ENCODE data around the gene PKMYT1. TPM values are rescaled to one million over a fixed set of nuclear protein-coding genes. Genes with fewer than 3 reads are reported as not detected.
A peak's percentile ranks its signal among the peaks of the same experiment; 100 is the strongest.

The PKMYT1 gene
- 0.26 and 1.2 TPM in 2 replicates for total RNA-seq
- 2.7 and 8.3 TPM in 2 replicates for polyA plus RNA-seq
- 6.9 and 26.3 TPM in 2 replicates for polyA plus RNA-seq (2012)
- polyA minus RNA-seq (ENCODE audit: low replicate concordance) = 6.2 and 11.7 TPM in 2 replicates

DNA sequence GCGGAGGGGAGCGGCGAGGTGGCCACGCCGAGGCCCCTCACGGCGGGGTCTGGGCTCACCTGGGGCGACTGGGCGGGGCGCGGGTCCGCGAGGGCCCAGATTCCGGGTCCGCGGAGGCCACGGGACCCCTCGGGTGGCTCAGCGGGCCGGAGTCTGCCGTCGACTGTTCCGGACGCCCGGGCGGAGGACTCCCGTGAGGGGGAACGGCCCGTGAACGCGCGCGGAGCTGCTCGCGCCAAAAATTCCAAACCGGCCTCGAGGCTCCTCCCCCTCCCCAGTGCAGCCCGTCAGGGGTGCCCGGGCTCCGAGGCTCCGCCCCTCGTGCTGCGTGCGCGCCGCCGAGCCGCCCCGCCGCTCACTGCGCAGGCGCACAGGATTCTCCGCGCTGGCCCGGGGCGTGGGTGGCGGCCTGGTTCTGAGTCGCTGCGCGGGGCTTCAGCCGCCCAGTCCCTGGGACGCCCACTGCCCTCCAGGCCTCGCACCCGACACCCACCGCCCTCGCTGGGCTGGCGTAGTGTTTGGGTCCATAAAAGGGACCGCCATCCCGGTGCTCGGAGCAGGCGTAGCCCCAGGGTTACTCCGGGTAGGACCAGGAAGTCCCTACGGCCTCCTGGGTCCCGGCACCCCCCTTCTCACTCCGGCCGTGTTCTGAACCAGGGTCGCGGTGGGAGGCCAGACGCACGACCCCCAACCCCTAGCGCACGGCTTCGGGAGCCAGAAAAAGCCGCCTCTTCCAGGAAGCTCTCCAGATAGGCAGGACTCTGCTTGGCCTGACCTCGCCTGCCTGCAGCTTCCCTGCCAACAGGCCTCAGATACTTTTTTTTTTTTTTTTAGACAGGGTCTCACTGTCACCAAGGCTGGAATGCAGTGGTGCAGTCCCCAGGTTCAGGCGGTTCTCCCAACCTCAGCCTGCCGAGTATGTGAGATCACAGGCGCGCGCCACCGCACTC lies at the start of gene PKMYT1:
Gene PKMYT1 (minus strand): TSS at position 220 of the 950 bp plus-strand sequence. CDS start 789 bp downstream, outside the sequence.
- Histone ChIP-seq H3K9ac (ENCODE audit: insufficient read depth, low read length) (peak within 1 kb of the TSS; percentile 88), H3K9me3 (ENCODE audit: control insufficient read depth, insufficient read depth, low read depth, low read length) (no peaks in the 10 kb centered on the region), H2AFZ (ENCODE audit: low read length) (peak within 1 kb of the TSS; percentile 76), H3K79me2 (ENCODE audit: control insufficient read depth, insufficient read depth, low read length) (peaks cover 5% of the 10 kb centered on the region), H3K4me2 (ENCODE audit: extremely low read depth, insufficient read depth, low read length) (peak within 1 kb of the TSS; percentile 91), H3K27me3 (ENCODE audit: control insufficient read depth, insufficient read depth, low read length) (no peaks in the 10 kb centered on the region), H3K4me1 (ENCODE audit: control insufficient read depth, extremely low read depth, insufficient read depth, low read length) (peaks cover 8% of the 10 kb centered on the region), H3K36me3 (ENCODE audit: control insufficient read depth, insufficient read depth, low read length) (peaks cover 2% of the 10 kb centered on the region), H3K27ac (ENCODE audit: insufficient read depth, low read length) (peak within 1 kb of the TSS; percentile 83), H3K4me3 (replicated peaks in 1 of 4; ENCODE audit: control extremely low read depth in 1 of 4, insufficient read depth in 1 of 4, low read depth in 3 of 4, low read length in 4 of 4) (peak within 1 kb of the TSS; percentile 60 to 85 (median 72)), H4K20me1 (ENCODE audit: control insufficient read depth, extremely low read depth, insufficient read depth, low read length) (no peaks in the 10 kb centered on the region)
- DNase-seq (ENCODE audit: low read depth in 2 of 2) = peak; percentile 65 to 79
- no peak for TF ChIP-seq EZH2 (IDR thresholded peaks at IDR 0.05; ENCODE audit: low read length, missing control alignments)
- TF ChIP-seq CTCF (conservative IDR thresholded peaks at IDR 0.05 in 1 of 2, IDR thresholded peaks at IDR 0.05 in 1 of 2; ENCODE audit: low read depth in 1 of 2, low read length in 2 of 2) = no peak

DNA sequence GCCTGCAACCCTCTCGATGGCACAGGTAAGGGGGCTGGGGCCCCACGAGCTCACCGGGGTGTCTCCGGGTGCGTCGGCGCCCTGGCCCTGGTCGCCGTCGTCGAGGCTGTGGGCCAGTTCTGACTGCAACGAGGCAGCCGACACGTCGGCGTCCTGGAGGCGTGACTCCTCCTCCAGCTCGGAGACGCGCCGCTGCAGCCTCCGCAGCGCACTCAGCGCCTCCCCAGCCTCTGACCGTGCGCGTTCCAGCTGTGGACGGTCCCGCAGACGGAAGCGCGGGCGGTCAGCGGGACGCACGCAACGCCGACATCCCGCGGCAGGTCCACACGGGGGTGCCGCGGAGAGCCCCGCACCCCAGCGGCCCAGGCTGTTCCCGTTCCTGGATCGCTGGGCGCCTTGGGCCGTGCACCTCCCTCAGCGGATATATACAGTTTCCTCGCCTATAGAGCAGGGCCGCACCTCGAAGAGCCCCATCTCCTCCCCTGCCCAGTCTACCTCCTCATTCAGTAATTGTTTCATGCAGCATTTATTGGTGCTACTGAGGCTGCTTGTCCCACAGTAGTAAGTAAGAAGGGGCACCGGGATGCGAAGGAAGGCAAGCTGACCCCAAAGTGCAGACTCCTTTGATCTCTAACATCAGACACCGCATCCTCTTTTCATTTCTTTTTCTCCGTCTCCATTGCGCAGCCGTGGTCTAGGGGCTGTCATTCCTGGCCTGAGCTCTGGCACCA lies 49.4 kb upstream of the PKMYT1 start:
- Histone ChIP-seq H3K4me1 (ENCODE audit: control insufficient read depth, extremely low read depth, insufficient read depth, low read length) (no peaks in the 10 kb centered on the region), H3K79me2 (ENCODE audit: control insufficient read depth, insufficient read depth, low read length) (no peaks in the 10 kb centered on the region), H3K4me2 (ENCODE audit: extremely low read depth, insufficient read depth, low read length) (peak overlapping the region; percentile 77), H3K4me3 (replicated peaks in 1 of 4; ENCODE audit: control extremely low read depth in 1 of 4, insufficient read depth in 1 of 4, low read depth in 3 of 4, low read length in 4 of 4) (peak overlapping the region in 1 of 4 experiments; percentile 30), H4K20me1 (ENCODE audit: control insufficient read depth, extremely low read depth, insufficient read depth, low read length) (peaks cover 2% of the 10 kb centered on the region), H2AFZ (ENCODE audit: low read length) (no peak overlapping the region), H3K27ac (ENCODE audit: insufficient read depth, low read length) (no peak overlapping the region), H3K36me3 (ENCODE audit: control insufficient read depth, insufficient read depth, low read length) (peaks cover 16% of the 10 kb centered on the region), H3K27me3 (ENCODE audit: control insufficient read depth, insufficient read depth, low read length) (peaks cover 17% of the 10 kb centered on the region), H3K9ac (ENCODE audit: insufficient read depth, low read length) (no peak overlapping the region), H3K9me3 (ENCODE audit: control insufficient read depth, insufficient read depth, low read depth, low read length) (no peaks in the 10 kb centered on the region)
- peak in 1 of 2 donors; percentile 36 for DNase-seq (ENCODE audit: low read depth in 2 of 2)
- TF ChIP-seq EZH2 (IDR thresholded peaks at IDR 0.05; ENCODE audit: low read length, missing control alignments) (peak; percentile 65), CTCF (conservative IDR thresholded peaks at IDR 0.05 in 1 of 2, IDR thresholded peaks at IDR 0.05 in 1 of 2; ENCODE audit: low read depth in 1 of 2, low read length in 2 of 2) (no peak)
